ENCODE data around the gene TNS3.
"Not testable (repeated sequence)": the region's sequence is repeated elsewhere in the genome, so short reads cannot be mapped to it uniquely, and the experiment has no call there.

The TNS3 gene

DNA sequence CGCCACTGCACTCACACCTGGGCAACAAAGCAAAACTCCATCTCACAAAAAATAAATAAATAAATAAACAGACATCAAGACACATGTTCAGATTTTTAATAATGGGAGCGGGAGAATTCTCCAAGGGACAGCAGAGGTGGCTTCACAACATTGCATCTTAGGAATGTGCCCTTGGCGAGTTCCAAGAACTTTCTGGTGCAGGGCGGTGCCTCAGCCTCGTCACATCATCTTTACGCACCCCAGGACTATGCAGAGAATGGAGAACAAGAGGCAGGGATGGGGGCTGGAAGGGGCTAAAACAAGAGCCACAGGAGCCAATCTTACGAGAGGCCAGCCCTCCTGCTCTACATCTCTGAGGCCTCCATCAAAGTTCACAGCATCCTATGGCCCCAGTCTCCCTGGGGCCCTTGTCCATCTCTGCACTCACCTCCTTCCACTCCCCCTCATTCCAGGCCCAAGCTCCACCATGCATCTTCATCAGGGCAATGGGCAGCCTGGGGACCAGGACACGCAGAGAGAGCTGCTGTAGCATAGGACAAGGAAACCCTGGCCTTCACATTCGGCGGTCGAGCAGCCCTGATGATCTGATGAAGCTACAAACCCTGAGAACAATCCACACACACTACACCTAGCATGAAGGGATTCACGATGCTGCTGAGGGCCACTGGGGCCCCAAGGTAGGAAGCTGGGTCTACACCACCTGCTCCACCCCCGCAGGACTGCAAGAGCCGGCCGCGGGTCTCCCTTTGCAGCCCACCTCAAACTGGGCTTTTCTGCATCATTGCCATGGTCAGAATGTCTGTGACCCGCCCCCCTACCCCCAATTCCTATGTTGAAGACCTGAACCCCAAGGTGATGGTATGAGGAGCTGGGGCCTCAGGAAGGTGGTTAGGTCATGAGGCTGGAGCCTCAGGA is 22.3 kb downstream of the TNS3 start:
- DNase-seq: no peak

DNA sequence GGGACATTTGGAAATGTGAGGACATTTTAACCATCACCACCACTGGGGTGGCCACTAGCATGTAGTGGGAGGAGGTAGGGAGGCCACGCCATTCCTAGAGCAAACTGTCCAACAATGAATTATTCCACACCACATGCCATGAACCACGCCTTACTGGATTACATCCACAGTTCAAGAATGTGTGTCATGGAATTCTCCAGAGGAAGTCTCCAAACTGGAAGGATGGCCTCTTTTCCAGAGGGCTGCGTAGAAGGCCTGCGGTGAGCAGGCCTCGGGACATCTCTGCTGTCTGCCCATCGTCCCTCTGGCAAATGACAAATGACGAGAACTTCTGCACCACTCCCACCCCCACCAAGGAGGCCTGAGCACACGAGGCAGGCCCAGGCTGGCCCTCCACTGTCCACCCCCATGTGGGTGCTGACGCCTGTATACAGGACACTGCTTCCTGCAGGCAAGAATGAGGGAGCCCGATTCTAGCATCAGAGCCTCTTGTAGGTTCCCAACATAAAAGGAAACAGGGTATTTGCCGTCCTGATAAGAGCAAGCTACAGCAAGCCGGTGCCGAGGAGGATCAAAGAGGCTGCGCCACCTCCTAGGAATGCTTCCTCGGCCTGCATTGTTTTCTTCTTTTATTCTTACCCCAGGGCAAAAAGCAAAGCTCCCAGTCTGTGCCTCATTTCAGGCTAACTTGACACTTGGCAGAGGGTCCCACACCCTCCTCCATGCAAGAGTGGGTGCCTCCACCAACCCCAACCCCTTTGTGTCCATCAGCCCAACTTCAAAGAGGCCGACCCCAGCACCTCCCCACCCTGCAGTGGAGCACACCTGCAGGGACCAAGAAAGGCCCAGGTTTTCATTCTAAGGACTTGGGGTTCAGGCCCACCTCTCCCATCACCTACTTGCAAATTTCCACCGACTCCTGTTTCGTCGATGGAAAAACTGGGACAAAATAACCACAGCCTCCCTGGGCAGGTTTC is 23.9 kb downstream of the TNS3 start:
- no peak for DNase-seq

DNA sequence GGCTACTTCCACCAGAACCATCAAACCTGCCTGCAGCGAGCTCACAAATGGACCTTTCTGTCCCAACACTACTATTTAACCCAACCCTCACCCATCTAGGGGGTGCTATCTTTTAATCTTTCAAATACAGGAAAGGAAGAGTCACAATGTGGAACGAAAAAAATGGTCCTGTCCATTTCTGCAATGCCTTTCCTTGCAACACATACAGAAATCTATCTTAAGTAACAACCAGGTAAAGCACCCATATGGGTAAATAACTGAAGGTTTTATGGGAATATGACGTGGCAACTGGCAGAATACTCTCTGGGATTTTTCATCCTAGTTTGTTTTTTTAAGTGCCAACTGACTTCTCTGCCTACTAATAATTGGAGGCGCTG is 24.6 kb downstream of the TNS3 start:
- no peak for DNase-seq

DNA sequence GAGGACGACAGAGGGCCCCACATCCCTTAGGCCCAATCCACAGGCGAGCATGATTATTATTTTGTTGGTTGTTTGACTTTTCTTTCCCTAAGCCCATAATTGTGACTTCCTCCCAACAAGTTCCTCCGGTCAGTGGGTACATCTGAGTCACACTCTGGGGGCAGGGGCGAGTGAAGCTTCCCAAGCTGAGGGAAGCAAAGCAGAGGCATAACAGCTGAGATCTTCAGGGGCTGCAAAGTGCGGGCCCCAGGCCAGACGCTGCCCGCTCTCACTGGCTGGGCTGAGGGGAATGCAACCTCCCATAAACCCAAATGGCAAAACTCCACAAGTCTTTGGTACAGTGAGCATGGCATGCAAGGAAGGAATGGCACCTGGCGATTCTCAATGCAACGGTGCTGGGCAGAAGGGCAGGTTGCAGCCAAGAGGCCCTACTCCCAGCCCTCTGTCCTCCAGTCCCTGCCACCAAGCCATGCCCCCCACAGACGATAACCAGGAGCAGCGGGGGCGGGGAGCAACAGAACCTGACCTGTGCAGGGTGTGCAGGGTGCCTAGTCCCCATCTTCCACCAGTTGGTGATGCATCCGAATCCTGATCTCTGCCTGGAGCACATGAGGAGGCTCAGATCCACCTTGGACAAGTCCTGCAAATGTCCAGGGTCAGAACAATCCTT is 25.3 kb downstream of the TNS3 start:
- DNase-seq: no peak

DNA sequence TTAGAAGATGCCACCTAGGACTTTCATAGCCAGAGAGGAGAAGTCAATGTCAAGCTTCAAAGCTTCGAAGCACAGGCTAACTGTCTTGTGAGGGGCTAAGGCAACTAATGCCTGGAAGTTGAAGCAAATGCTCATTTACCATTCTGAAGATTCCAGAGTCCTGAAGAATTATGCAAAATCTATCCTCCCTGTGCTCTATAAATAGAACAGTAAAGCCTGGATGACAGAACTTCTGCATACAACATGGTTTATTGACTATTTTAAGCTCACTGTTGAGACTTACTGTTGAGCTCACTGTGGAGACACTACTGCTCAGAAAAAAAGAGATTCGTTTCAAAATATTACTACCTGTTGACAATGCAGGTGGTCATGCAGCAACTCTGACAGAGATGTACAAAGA is 28.6 kb downstream of the TNS3 start:
- DNase-seq: no peak

DNA sequence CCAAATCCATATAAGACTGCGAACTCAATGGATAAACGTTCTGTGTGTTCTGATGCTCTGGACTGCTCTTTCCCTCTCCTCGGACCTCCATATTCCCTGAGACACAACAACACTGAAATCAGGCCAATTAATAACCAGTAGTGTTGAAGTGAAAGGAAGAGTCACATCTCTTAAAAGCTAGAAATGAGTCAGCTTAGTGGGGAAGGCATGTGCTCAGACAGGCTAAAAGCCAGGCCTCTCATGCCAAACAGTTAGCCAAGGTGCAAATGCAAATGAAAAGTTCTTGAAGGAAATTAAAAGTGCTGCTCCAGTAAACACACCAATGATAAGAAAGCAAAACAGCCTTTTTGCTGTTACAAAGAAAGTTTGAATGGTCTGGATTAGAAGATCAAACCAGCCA is 29.3 kb downstream of the TNS3 start:
- no peak for DNase-seq

DNA sequence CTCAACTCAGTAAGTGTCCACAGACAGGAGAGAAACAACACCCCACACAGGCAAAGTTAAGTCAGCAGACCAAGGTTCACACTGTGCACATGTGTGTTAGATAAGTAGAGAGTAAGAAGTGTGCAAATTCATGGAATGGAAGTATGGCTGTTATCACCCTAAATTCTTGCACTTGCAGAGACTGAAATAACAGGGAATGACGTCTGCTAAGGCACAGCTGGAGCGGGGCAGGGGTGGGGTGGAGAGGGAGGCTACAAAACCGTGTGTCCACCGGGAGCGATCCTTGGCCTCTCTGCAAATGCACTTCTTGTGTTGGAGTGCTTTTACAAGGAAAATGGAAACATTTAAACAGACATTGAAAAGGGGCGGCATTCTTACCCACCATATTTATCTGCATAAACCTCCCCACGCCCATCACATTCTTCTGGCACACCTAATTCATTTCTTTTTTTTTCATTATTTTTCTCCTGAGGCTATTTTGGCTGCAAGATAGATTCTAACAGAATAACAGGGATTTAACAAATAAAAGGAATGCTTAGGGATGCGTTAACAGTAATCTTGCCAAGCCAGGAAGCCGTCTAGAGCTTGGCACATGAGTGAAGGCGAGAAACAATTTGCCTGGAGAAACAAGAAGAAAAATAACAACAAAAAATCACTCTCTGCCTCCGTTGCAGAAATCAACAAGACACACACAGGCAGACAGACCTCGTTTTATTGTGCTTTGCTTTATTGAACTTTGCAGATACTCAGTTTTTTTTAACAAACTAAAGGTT is 30.1 kb downstream of the TNS3 start:
- no peak for DNase-seq

DNA sequence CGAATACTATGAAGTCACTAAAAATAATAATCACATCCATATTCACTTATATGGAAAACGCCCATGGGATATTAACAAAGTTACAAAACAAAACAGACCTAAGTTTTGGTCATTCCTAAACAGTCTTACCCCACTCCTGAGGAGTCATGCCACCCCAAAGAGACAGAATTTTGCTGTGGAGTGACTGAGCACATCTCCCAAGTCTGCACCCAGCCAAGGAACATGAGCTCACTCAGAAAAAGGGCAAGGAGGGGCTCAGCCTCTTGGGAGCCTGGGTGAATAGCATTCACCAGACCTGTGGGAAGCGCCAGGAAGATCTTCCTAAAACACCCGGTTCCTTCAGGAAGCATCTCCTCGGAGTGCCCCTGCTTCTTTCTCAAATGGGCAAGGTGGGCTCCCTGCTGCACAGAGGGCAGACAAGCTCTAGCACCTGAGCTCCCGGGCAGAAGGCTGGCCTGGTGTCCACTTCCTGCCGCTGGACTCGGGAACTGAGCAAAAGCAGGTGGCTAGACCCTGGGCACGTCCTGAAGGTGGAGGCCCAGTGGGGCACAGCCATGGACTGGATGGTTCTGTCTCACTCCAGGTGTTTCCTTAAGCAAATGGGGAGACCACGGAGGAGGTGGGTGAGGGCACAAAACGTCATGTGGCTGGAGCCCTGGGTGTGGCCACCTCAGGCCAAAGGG is 31.0 kb downstream of the TNS3 start:
- no peak for DNase-seq

DNA sequence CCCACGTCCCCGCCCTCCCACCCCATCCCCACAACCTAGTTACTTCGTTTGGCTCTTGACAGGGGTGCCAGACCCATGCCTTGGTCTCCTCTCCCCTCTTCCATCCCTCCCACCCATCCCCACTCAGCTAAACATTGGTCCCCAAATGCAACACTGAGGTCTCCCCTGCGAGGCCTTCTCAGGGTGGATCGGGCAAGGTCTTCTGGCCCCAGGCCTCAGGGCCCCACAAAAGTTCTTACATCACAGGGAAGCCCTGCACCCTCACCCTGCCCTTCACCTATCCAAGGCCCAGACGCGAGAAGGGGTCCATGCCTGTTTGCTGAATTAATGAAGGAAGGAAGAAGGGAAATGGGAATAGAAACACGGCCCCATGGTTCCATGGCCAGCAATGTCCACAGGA is 32.0 kb downstream of the TNS3 start:
- DNase-seq: no peak

DNA sequence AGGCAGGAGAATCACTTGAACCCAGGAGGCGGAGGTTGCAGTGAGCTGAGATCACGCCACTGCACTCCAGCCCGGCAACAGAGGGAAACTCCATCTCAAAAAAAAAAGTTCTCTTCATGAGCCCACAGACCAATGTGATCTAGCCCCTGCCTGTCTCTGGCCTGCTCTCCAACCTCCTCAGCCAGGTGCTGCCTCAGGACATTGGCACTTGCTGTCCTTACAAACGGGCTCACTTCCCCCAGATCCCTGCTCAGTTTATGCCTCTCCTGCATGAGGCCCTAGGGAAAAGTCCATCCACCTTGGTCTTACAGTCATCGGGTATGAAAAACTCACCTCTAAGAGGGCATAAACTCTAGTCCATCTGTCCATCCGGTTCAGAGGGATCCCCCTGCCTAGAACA is 32.5 kb downstream of the TNS3 start:
- no peak for DNase-seq

DNA sequence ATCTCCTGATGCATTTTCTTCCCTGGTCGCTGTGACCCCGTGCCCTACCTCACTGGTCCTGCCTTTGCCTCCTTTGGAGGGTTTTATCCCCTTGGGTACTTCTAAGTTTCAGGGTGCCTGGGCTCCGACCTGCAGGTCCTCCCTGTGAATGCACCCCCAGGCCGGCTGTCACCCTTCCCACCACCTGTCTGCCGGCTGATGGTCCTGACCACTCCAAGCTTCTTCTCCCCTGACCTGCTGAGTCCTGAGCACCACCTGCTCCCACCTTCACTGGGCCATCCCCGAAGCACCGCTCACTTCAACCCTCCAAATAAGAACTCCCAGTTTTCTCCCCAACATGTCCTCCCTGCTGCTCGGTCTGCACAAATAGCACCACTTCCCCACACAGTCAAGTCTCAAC is 33.4 kb downstream of the TNS3 start:
- no peak for DNase-seq

DNA sequence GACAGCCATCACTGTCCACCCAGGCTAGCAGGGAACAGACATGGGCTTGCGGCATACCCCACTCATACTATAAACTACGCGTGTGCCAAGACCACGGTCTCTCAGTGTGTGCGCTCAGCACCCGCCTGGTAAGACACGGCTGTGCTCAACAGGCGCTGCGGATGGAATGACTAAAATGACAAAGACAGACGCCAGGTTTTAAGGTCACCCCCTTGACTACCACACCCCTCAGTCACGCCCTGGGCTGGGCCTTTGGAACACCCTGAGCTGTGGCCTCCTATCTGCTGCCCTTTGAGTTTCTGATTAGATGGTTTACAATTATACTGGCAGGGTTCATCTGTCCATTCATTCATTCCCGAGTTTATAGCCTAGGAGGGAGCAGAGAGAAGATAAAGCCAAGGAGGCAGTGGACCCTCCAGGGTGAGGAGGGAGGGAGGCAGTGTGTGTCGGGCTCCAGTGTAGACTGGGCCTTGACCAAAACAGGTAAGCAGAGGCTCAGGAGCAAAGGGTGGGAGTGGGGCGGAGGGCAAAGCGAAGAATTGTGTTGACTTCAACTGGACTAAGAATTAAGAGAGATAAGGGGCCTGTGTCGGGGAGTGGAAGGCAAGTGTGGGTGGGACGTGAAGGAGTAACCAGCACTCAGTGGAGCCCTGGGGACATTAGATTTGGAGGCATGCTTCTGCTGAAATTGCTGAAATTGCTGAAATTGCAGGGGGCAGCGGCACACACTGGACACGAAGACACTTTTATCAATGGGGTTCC is 35.0 kb downstream of the TNS3 start:
- no peak for DNase-seq

DNA sequence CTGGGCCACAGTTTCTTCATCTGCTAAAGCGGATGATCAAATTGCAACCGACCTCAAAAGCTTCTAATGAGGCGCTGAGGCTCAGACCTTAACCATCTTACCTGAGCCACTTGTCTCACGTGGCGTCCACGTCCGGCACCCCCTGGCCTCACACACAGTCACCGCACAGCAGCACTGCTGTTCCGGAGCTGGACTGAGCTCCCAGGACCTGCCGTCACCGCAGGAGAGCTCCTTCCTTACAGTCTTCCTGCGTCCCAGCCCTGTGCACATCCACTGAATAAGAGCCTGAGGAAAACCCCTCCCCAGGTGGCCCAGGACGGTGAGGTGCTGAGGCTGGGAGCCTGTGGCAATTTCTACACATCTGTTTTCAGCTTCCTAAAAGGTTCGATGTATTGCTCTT is 35.7 kb downstream of the TNS3 start:
- DNase-seq: no peak

DNA sequence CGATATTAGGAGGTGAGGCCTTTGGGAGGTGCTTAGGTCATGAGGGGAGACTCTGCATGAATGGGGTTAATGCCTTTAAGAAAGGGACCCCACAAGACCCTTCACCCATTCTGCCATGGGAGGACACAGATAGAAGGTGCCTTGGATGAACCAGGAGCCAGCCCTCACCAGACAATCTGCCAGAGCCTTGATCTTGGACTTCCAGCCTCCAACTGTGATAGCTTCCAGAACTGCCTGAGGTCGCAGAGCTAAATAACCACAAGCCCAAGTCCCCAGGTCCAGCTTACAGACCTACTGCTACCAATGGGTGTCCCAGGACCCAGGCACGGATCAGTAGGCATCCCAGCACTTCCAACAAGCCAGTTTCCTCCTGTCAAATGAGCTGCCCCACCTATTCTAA is 37.5 kb downstream of the TNS3 start:
- no peak for DNase-seq

DNA sequence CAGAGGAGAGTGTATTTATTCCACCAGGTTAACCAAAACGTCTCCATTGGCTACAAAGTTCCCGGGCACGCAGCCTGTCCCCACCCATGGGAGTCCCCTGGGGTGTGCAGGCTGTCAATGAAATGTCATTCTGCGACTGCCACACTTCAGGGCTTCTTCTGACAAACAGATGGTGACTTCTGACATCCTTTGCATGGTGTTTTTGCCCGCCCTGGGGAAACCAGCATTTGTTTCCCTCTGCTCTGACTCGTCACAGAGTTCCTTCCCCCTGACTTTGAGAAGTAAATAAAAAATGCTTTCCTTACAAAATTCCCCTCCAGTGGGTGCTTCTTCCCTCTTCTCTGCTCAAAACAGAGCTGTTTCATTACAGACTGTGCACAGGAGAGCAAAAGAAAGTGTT is 38.2 kb downstream of the TNS3 start:
- DNase-seq: no peak

DNA sequence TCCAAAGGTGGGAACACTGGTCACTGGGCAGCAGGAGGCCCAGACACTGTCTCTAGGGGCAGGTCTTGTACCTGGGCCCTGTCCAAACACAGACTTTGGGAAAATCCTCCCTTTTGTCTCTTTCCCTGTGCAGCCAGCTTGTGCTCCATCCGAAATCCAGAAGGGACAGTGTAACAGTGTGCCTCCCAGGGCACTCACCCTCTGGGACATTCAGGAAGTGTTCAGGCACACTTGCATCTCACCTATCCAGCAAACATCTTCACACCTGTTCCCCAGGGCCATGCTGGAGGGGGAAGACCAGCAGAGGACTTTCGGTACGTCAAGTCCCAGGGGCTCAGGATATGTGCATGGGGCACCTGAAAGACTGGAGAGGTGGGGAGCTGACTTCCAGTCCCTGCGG is 38.9 kb downstream of the TNS3 start:
- DNase-seq: no peak

DNA sequence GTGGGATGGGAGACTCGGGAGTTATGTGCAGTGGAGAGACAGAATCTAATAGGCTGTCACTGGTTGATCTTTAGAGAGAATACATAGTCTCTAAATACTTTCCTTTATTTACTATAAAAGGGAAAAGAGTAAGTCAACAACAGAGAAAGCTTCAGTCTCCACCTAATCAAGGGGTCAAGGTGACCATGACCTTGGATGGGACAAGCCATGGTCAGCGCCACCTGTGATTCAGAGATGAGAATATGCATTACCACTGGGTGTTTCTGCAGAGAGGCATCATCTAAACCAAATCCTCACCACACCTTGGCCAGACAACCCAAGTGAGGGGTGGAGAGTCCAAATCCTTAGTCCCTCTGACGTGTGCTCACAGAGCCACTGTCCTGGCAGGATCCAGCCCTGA is 39.9 kb downstream of the TNS3 start:
- DNase-seq: no peak

DNA sequence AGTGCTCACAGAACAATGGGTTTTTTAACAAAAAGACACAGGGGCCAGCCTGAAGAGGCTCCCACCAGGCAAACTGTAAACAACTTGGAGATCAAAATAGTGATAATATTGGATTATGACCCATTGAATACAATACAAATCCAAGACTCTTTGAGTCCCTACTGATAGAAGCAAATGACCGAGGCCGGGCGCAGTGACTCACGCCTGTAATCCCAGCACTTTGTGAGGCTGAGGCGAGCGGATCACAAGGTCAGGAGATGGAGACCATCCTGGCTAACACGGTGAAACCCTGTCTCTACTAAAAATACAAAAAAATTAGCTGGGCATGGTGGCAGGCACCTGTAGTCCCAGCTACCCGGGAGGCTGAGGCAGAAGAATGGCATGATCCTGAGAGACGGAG is 40.4 kb downstream of the TNS3 start:
- DNase-seq: not testable (repeated sequence)

DNA sequence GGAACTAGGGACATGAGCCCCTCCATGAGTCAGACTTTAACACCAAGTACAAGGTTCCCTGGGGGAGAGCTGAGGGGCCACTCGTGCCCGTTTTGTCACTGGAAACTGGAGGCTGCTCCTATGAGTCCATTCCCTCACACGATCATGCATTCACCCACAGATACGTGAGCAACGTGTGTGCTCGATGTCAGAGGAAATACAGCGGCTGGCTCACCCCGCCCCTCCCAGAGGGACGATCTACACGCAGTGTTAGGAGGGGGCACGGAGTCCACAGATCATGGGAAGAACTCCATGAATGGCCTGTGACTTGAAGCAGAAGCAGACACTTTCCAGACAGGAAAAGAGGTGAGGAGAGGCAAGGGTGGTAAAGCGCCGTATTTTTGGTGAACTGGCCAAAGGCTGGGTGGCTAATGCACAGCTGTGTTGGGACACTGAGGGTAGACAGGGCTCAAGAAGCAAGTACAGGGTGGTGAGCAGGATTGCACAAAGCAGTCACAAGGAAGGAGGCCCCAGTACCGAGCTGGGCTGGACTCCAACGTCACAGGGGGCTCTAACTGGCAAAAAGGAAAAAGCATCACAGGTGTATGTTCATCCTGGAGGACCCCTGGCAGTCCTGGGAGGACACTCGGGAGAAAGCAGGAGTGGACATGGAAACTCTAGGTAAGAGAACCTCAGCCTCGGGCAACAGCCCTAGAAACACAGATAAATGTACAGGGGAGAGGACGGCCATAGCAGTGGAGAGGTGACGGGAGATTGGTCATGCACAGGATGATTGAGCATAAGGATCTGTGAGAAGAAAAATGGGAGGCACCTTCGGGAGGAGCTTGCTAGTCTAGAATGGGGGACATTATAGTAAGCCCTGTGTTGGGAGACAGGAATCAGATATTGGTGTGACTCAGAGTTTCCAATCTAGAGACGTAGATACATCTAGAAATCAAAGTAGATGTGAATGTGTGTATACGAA is 41.2 kb downstream of the TNS3 start:
- DNase-seq: no peak

DNA sequence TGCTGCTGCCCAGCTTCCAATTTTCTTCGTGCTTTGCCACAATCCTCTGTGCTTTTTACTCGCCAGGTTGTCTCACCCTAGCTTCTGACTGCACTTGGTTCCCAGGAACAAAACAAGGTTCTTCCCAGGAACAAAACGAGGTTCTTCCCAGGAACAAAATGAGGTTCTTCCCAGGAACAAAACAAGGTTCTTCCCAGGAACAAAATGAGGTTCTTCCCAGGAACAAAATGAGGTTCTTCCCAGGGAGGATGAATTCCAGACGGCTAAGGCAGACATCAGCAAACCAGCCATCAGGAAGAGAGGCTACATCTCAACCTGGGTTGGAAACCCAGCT is 41.9 kb downstream of the TNS3 start:
- DNase-seq: no peak

All from NCI-H69 (cell line).